PC-3 (cell line): Measurements from ENCODE around the gene ZMIZ1. TPM values are rescaled to one million over a fixed set of nuclear protein-coding genes. Genes with fewer than 3 reads are reported as not detected.

Source experiments
- ATAC-seq: fragments of 200-7000 bp; cut with Tn5 transposase; 2 replicates; pipeline ENCODE4 v1.9.1; 2020; ENCODE audit warnings: mild to moderate bottlenecking, moderate library complexity
- BruUV-seq: library from RNA; stranded (reverse); fragments of 400-500 nt; replicated peaks from 2 replicates; lab custom pipeline; 2021; lab: Mats Ljungman, UMichigan
- CTCF ChIA-PET: fragments of 300-600 bp; sonication (Branson Sonifier 250); formaldehyde crosslinking; loops from one replicate; lab custom pipeline; 2022; ENCODE audit warnings: antibody characterized with exemption; lab: Charles Lee
- POLR2A ChIA-PET: fragments of 300-600 bp; sonication (Branson Sonifier 250); formaldehyde crosslinking; loops from one replicate; lab custom pipeline; 2022; ENCODE audit warnings: antibody characterized with exemption; ENCODE audit not compliant: unreplicated experiment; lab: Charles Lee
- DNase-seq: peaks from one replicate; pipeline ENCODE4 v3.0.0-alpha.2; 2015
- H2AFZ ChIP-seq: fragments of 300-600 bp; sonication (generic); 2 replicates; pipeline ENCODE4 v1.6.0; 2016; ENCODE audit warnings: antibody characterized with exemption, low read length
- H3F3A ChIP-seq: fragments of 300-600 bp; sonication (generic); one replicate; pipeline ENCODE4 v1.6.0; 2017; ENCODE audit warnings: antibody characterized with exemption, low read length, control low read depth, mild to moderate bottlenecking; ENCODE audit not compliant: unreplicated experiment
- H3K27ac ChIP-seq: fragments of 300-600 bp; sonication (generic); 2 replicates; pipeline ENCODE4 v1.5.1; 2016; ENCODE audit warnings: mild to moderate bottlenecking, low read length
- H3K27me3 ChIP-seq: fragments of 300-600 bp; sonication (generic); 2 replicates; pipeline ENCODE4 v1.6.1; 2016; ENCODE audit warnings: low read length, mixed read lengths
- H3K36me3 ChIP-seq: fragments of 300-600 bp; sonication (generic); 2 replicates; pipeline ENCODE4 v1.6.1; 2016; ENCODE audit warnings: low read depth, mixed run types, low read length, mixed read lengths
- H3K4me1 ChIP-seq: fragments of 300-600 bp; sonication (generic); 2 replicates; pipeline ENCODE4 v1.5.1; 2016; ENCODE audit warnings: low read length; ENCODE audit not compliant: insufficient read depth
- H3K4me2 ChIP-seq: fragments of 300-600 bp; sonication (generic); 2 replicates; pipeline ENCODE4 v1.6.0; 2016; ENCODE audit warnings: low read length
- H3K4me3 ChIP-seq: fragments of 300-600 bp; sonication (generic); 2 replicates; pipeline ENCODE4 v1.5.1; 2016; ENCODE audit warnings: mild to moderate bottlenecking, low read length, mixed read lengths
- H3K79me2 ChIP-seq: fragments of 300-600 bp; sonication (generic); 2 replicates; pipeline ENCODE4 v1.6.1; 2017; ENCODE audit warnings: low read length, mixed read lengths
- H3K9ac ChIP-seq: fragments of 300-600 bp; sonication (generic); 2 replicates; pipeline ENCODE4 v1.6.0; 2016; ENCODE audit warnings: mild to moderate bottlenecking, low read length
- H3K9me2 ChIP-seq: fragments of 300-600 bp; sonication (generic); replicated peaks from 2 replicates; pipeline ENCODE4 v1.6.1; 2016; ENCODE audit warnings: mixed run types, low read length, mixed read lengths
- H3K9me3 ChIP-seq: fragments of 300-600 bp; sonication (generic); 2 replicates; pipeline ENCODE4 v1.6.1; 2016; ENCODE audit warnings: low read length, mixed read lengths
- H4K20me1 ChIP-seq: fragments of 300-600 bp; sonication (generic); 2 replicates; pipeline ENCODE4 v1.6.1; 2016; ENCODE audit warnings: low read length, mixed read lengths
- EZH2 ChIP-seq: fragments of 300-600 bp; sonication (generic); IDR thresholded peaks from one replicate; pipeline ENCODE4 v1.6.1; 2017; ENCODE audit warnings: antibody characterized with exemption, mild to moderate bottlenecking, low read length; ENCODE audit not compliant: unreplicated experiment
- EZH2phosphoT487 ChIP-seq: fragments of 300-600 bp; sonication (generic); IDR thresholded peaks from 2 replicates; pipeline ENCODE4 v1.6.1; 2018; ENCODE audit warnings: mild to moderate bottlenecking, antibody characterized with exemption, low read length, borderline replicate concordance
- intact Hi-C: fragments of 100-400 bp; cut with micrococcal nuclease; formaldehyde crosslinking; loops from 2 replicates; pipeline ENCODE4 v1.9.0; 2023
- total RNA-seq: library from RNA; depleted of rRNA; stranded (reverse); fragments of >200 nt; gene quantifications from 2 replicates; pipeline ENCODE4 v1.2.3, GENCODE V29; 2014
- TF ChIP-seq, protein P1 (sequence below): fragments of 300-600 bp; sonication (generic); conservative IDR thresholded peaks from 2 replicates; pipeline ENCODE4 v1.5.1; 2017; ENCODE audit warnings: antibody characterized with exemption, low read depth, mild to moderate bottlenecking, low read length

The ZMIZ1 gene
- total RNA-seq, 1 experiment from 2014 or later, result 55.4 TPM

DNA sequence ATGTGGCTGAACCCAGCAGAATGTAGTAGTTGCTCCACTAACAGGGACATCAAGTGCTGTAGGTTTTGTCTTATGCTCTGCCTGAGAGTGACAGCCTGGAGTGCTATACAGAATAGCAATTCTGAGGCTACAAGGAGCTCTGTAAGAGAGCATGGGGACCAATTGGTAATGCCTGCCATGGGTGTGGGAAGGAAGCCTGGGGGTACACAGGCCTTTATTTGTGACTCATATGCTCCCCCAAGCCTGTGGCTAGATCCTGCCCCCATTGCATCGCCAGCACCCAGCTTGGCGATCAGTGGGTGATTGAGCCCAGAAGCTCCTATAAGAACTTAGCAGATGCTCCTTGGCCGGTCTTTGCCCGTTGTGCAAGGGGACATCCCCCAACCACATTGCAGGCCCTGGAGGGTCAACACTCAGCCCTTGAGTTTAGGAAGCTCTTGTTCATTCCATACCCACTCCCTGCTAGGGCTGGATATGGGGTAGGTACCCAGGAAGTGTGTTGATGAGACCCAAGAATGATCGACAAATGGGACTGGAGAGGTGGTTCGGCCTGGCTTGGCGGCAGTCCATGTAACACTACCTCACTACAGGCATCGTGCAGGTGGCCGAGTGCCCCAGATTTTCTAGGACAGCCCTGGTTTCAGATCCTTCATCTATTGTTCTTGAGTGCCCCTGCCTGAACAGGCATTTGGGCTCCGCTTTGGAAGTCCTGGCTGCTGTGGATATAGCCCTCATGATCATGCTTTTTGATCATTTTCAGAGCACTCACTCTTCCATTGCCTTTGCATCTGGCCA is 37.7 kb downstream of the ZMIZ1 start:
- Histone ChIP-seq H3K27ac (no peak overlapping the region), H3K9me2 (no peaks in the 10 kb centered on the region), H3K36me3 (peaks cover 7% of the 10 kb centered on the region; the same call in 1 of the 2 replicates), H3F3A (no peaks in the 10 kb centered on the region), H2AFZ (no peak overlapping the region), H3K79me2 (peaks cover 99% of the 10 kb centered on the region), H3K4me3 (no peak overlapping the region), H3K9ac (no peak overlapping the region), H4K20me1 (peaks cover 72% of the 10 kb centered on the region), H3K27me3 (no peaks in the 10 kb centered on the region), H3K9me3 (no peaks in the 10 kb centered on the region), H3K4me1 (peaks cover 7% of the 10 kb centered on the region), H3K4me2 (no peak overlapping the region)
- DNase-seq (no peak), ATAC-seq (no peak)
- TF ChIP-seq EZH2 (no peak), EZH2phosphoT487 (no peak)
- TF ChIP-seq, protein P1, sequence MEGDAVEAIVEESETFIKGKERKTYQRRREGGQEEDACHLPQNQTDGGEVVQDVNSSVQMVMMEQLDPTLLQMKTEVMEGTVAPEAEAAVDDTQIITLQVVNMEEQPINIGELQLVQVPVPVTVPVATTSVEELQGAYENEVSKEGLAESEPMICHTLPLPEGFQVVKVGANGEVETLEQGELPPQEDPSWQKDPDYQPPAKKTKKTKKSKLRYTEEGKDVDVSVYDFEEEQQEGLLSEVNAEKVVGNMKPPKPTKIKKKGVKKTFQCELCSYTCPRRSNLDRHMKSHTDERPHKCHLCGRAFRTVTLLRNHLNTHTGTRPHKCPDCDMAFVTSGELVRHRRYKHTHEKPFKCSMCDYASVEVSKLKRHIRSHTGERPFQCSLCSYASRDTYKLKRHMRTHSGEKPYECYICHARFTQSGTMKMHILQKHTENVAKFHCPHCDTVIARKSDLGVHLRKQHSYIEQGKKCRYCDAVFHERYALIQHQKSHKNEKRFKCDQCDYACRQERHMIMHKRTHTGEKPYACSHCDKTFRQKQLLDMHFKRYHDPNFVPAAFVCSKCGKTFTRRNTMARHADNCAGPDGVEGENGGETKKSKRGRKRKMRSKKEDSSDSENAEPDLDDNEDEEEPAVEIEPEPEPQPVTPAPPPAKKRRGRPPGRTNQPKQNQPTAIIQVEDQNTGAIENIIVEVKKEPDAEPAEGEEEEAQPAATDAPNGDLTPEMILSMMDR, result no peak
- ChIA-PET CTCF (no interaction called here), POLR2A (interaction anchor here (0.6 kb wide), 2 partner anchors 52 to 271 kb away, joined by 3 read pairs; no protein-coding TSS in a partner anchor)
- BruUV-seq, result no TSS peak
- intact Hi-C loops, result no loop called here

DNA sequence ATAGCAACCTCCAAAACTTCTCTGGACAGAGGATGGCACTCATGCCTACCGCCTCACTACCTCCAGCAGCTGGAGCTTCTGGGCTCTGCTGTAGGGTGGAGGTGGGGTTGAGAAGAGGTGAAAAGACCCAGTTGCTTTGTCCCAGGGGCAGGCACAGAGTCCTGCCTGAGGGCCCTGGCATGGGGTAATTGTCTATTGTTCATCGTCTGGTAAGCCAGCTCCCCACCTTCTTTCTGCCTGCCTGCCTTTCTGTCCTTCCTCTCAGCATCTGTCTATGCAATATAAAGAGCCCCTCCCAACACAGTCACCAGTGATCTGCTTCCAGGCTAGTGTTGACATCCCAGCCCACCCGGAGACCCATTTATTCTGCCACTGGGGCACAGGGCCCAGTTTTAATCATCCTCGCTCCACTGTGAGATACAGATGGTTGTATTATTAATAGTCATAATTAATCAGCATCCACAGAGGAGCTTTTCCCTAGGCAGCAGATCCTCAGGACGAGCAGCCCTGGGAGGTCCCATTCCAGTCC is 39.0 kb downstream of the ZMIZ1 start:
- Histone ChIP-seq H3K79me2 (peaks cover 100% of the 10 kb centered on the region), H3K4me2 (no peak overlapping the region), H3K36me3 (peaks cover 7% of the 10 kb centered on the region; the same call in 1 of the 2 replicates), H3K27ac (no peak overlapping the region), H3F3A (no peaks in the 10 kb centered on the region), H3K9me2 (no peaks in the 10 kb centered on the region), H3K4me3 (no peak overlapping the region), H3K9me3 (no peaks in the 10 kb centered on the region), H4K20me1 (peaks cover 62% of the 10 kb centered on the region), H2AFZ (no peak overlapping the region), H3K9ac (no peak overlapping the region), H3K27me3 (no peaks in the 10 kb centered on the region), H3K4me1 (peaks cover 20% of the 10 kb centered on the region)
- CTCF ChIA-PET, result no interaction called here
- BruUV-seq, result no TSS peak
- TF ChIP-seq EZH2 (no peak), EZH2phosphoT487 (no peak)
- TF ChIP-seq, protein P1, result no peak
- intact Hi-C loops, result no loop called here
- ATAC-seq (no peak), DNase-seq (no peak)
- POLR2A ChIA-PET, result interaction anchor here (0.6 kb wide), 1 partner anchor 1071 kb away, joined by 3 read pairs; no protein-coding TSS in a partner anchor

DNA sequence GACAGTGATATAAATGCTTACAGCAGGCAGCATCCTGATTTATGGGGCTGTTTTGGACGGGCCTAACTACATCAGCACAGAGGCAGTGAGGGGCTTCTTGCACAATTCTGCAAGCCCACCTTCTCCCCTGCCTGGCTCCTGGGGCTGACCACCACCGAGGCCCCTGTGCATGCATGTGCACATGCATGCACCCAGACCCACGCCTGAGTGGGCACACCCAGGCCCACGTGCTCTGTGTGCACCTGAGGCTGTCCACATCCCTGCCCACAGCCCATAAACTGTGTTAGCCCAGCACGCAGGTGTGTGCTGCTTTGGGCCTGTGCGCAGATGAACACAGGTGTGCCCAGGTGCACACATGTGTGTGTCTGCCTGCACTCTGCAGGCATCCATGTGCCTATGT is 40.0 kb downstream of the ZMIZ1 start:
- H3K4me2 ChIP-seq, result no peak overlapping the region
- intact Hi-C loops, result no loop called here
- peaks cover 30% of the 10 kb centered on the region for H3K4me1 ChIP-seq
- no peak overlapping the region for H3K9ac ChIP-seq
- no peaks in the 10 kb centered on the region for H3F3A ChIP-seq
- POLR2A ChIA-PET, result no interaction called here
- ATAC-seq (no peak), DNase-seq (no peak)
- BruUV-seq, result no TSS peak
- H3K27ac ChIP-seq, result no peak overlapping the region
- no peak overlapping the region for H2AFZ ChIP-seq
- no peaks in the 10 kb centered on the region for H3K9me2 ChIP-seq
- CTCF ChIA-PET, result no interaction called here
- H3K9me3 ChIP-seq, result no peaks in the 10 kb centered on the region
- no peak overlapping the region for H3K4me3 ChIP-seq
- peaks cover 7% of the 10 kb centered on the region; the same call in 1 of the 2 replicates for H3K36me3 ChIP-seq
- no peaks in the 10 kb centered on the region for H3K27me3 ChIP-seq
- H4K20me1 ChIP-seq, result peaks cover 54% of the 10 kb centered on the region
- H3K79me2 ChIP-seq, result peaks cover 100% of the 10 kb centered on the region
- TF ChIP-seq EZH2 (no peak), EZH2phosphoT487 (no peak)
- TF ChIP-seq, protein P1, result no peak
